Stimulated activated CD8-positive, alpha-beta memory T cell treated with anti-CD3 and anti-CD28 coated beads, Interleukin-15, amount 100 ng/mL, for 4 hours (primary cell): Measurements from ENCODE around the gene TACSTD2.
"Not testable (repeated sequence)": the region's sequence is repeated elsewhere in the genome, so short reads cannot be mapped to it uniquely, and the experiment has no call there.

ENCODE experiments used
- DNase-seq, 2 donors: peaks; one replicate each; pipeline ENCODE4 v3.0.0-alpha.2; 2020; ENCODE audit warnings: low read depth in 2 of 2

Gene TACSTD2

GRCh38 chr1:58576727-58577653 lies at the start of gene TACSTD2:
TACSTD2 (minus strand) TSS chr1:58577252; CDS start chr1:58577156, 96 bp downstream.
- no peak for DNase-seq

GRCh38 chr1:58626293-58626692 lies 49.2 kb upstream of the TACSTD2 start:
- no peak for DNase-seq

GRCh38 chr1:58623259-58623658 lies 46.2 kb upstream of the TACSTD2 start:
- not testable (repeated sequence) for DNase-seq

- no peak for DNase-seq
These were observed 45.5 kb upstream of the TACSTD2 start for GRCh38 chr1:58622571-58622970.

- no peak for DNase-seq
These were observed 44.3 kb upstream of the TACSTD2 start for GRCh38 chr1:58621391-58621790.

GRCh38 chr1:58620926-58621325 lies 43.9 kb upstream of the TACSTD2 start:
- no peak for DNase-seq

GRCh38 chr1:58620259-58620658 lies 43.2 kb upstream of the TACSTD2 start:
- no peak for DNase-seq

GRCh38 chr1:58619286-58620054 lies 42.4 kb upstream of the TACSTD2 start:
- DNase-seq, result no peak

GRCh38 chr1:58618303-58618702 lies 41.3 kb upstream of the TACSTD2 start:
- no peak for DNase-seq

- DNase-seq, result no peak
These were observed 34.9 kb upstream of the TACSTD2 start for GRCh38 chr1:58611861-58612385.

GRCh38 chr1:58608945-58609344 lies 31.9 kb upstream of the TACSTD2 start:
- no peak for DNase-seq

GRCh38 chr1:58608297-58608696 lies 31.2 kb upstream of the TACSTD2 start:
- no peak for DNase-seq

- no peak for DNase-seq
These were observed 30.3 kb upstream of the TACSTD2 start for GRCh38 chr1:58607391-58607790.

- not testable (repeated sequence) for DNase-seq
These were observed 24.9 kb upstream of the TACSTD2 start for GRCh38 chr1:58601921-58602320.

GRCh38 chr1:58597996-58598395 lies 20.9 kb upstream of the TACSTD2 start:
- DNase-seq, result no peak

GRCh38 chr1:58597076-58597475 lies 20.0 kb upstream of the TACSTD2 start:
- DNase-seq, result no peak

- no peak for DNase-seq
These were observed 19.6 kb upstream of the TACSTD2 start for GRCh38 chr1:58596631-58597052.

- no peak for DNase-seq
These were observed 17.5 kb upstream of the TACSTD2 start for GRCh38 chr1:58594546-58594945.

- no peak for DNase-seq
These were observed 15.6 kb upstream of the TACSTD2 start for GRCh38 chr1:58592522-58593134.

- no peak for DNase-seq
These were observed 14.8 kb upstream of the TACSTD2 start for GRCh38 chr1:58591806-58592205.

- no peak for DNase-seq
These were observed 13.0 kb upstream of the TACSTD2 start for GRCh38 chr1:58590019-58590418.

GRCh38 chr1:58588396-58588795 lies 11.3 kb upstream of the TACSTD2 start:
- no peak for DNase-seq
